ENCODE measurements around the gene CHCHD6. TPM values are rescaled to one million over a fixed set of nuclear protein-coding genes. Genes with fewer than 3 reads are reported as not detected.
A peak's percentile ranks its signal among the peaks of the same experiment; 100 is the strongest.

CHCHD6 gene
- total RNA-seq, 1 experiment from 2014 or later, result 18.7 TPM

- no peak for DNase-seq (ENCODE audit: low read depth)
These were observed 218.4 kb downstream of the CHCHD6 start for GRCh38 chr3:126922466-126922865.

GRCh38 chr3:126923423-126923822 is 219.4 kb downstream of the CHCHD6 start:
- DNase-seq (ENCODE audit: low read depth), result no peak

- DNase-seq (ENCODE audit: low read depth), result no peak
These were observed 219.9 kb downstream of the CHCHD6 start for GRCh38 chr3:126923895-126924294.

- DNase-seq (ENCODE audit: low read depth), result no peak
These were observed 220.4 kb downstream of the CHCHD6 start for GRCh38 chr3:126924458-126924857.

GRCh38 chr3:126925411-126926171 is 221.6 kb downstream of the CHCHD6 start:
- no peak for DNase-seq (ENCODE audit: low read depth)

- DNase-seq (ENCODE audit: low read depth), result peak; percentile 95
These were observed 222.8 kb downstream of the CHCHD6 start for GRCh38 chr3:126926684-126927400.

- DNase-seq (ENCODE audit: low read depth), result peak; percentile 39
These were observed 223.3 kb downstream of the CHCHD6 start for GRCh38 chr3:126927401-126927750.

GRCh38 chr3:126927846-126928245 is 223.8 kb downstream of the CHCHD6 start:
- peak; percentile 89 for DNase-seq (ENCODE audit: low read depth)

- no peak for DNase-seq (ENCODE audit: low read depth)
These were observed 225.0 kb downstream of the CHCHD6 start for GRCh38 chr3:126928921-126929474.

- DNase-seq (ENCODE audit: low read depth), result no peak
These were observed 227.0 kb downstream of the CHCHD6 start for GRCh38 chr3:126930936-126931600.

GRCh38 chr3:126931806-126932187 is 227.8 kb downstream of the CHCHD6 start:
- DNase-seq (ENCODE audit: low read depth), result no peak

- DNase-seq (ENCODE audit: low read depth), result peak; percentile 91
These were observed 228.3 kb downstream of the CHCHD6 start for GRCh38 chr3:126932188-126932931.

- DNase-seq (ENCODE audit: low read depth), result no peak
These were observed 230.0 kb downstream of the CHCHD6 start for GRCh38 chr3:126934031-126934531.

GRCh38 chr3:126934991-126935390 is 231.0 kb downstream of the CHCHD6 start:
- no peak for DNase-seq (ENCODE audit: low read depth)

- DNase-seq (ENCODE audit: low read depth), result peak; percentile 53
These were observed 231.9 kb downstream of the CHCHD6 start for GRCh38 chr3:126935756-126936509.

GRCh38 chr3:126936853-126937425 is 232.9 kb downstream of the CHCHD6 start:
- DNase-seq (ENCODE audit: low read depth), result peak; percentile 70

- peak; percentile 45 for DNase-seq (ENCODE audit: low read depth)
These were observed 233.5 kb downstream of the CHCHD6 start for GRCh38 chr3:126937533-126937932.

GRCh38 chr3:126937973-126938372 is 233.9 kb downstream of the CHCHD6 start:
- peak; percentile 25 for DNase-seq (ENCODE audit: low read depth)

- no peak for DNase-seq (ENCODE audit: low read depth)
These were observed 234.7 kb downstream of the CHCHD6 start for GRCh38 chr3:126938520-126939337.

GRCh38 chr3:126939338-126939718 is 235.3 kb downstream of the CHCHD6 start:
- peak; percentile 38 for DNase-seq (ENCODE audit: low read depth)
